Glutamatergic neuron (in vitro differentiated cells): ENCODE measurements around the gene EN1. TPM values are rescaled to one million over a fixed set of nuclear protein-coding genes. Genes with fewer than 3 reads are reported as not detected.

Experiments used
- DNase-seq: peaks from one replicate; pipeline ENCODE4 v3.0.0; 2022
- H3K27ac Mint-ChIP-seq: one replicate; pipeline ENCODE4 v1.8.0; 2020; ENCODE audit warnings: mild to moderate bottlenecking, mixed read lengths, inconsistent platforms; ENCODE audit not compliant: unreplicated experiment
- H3K27me3 Mint-ChIP-seq: one replicate; pipeline ENCODE4 v1.8.0; 2020; ENCODE audit warnings: mild to moderate bottlenecking, moderate library complexity, mixed read lengths, inconsistent platforms; ENCODE audit not compliant: unreplicated experiment
- H3K36me3 Mint-ChIP-seq: one replicate; pipeline ENCODE4 v1.8.0; 2020; ENCODE audit warnings: mild to moderate bottlenecking, mixed read lengths, inconsistent platforms; ENCODE audit not compliant: unreplicated experiment
- H3K4me1 Mint-ChIP-seq: one replicate; pipeline ENCODE4 v1.8.0; 2020; ENCODE audit warnings: mild to moderate bottlenecking, low read depth, mixed read lengths, inconsistent platforms; ENCODE audit not compliant: unreplicated experiment
- H3K4me3 Mint-ChIP-seq: one replicate; pipeline ENCODE4 v1.8.0; 2020; ENCODE audit warnings: mild to moderate bottlenecking, mixed read lengths, inconsistent platforms; ENCODE audit not compliant: unreplicated experiment
- H3K9me3 Mint-ChIP-seq: one replicate; pipeline ENCODE4 v1.8.0; 2020; ENCODE audit warnings: mild to moderate bottlenecking, moderate library complexity, mixed read lengths, inconsistent platforms; ENCODE audit not compliant: unreplicated experiment
- total RNA-seq: library from RNA; stranded (reverse); fragmentation: NEBNext Ultra II Directional; extraction: Animal tissue kit (Norgen Biotek cat#: 25700); gene quantifications from one replicate; pipeline ENCODE4 v1.2.1, GENCODE V29; 2021; ENCODE audit not compliant: unreplicated experiment
- TF ChIP-seq, protein P1 (sequence below): fragments of 200-600 bp; sonication (generic); IDR thresholded peaks from one replicate; pipeline ENCODE4 v1.5.0; 2021; ENCODE audit not compliant: partially characterized antibody, unreplicated experiment

Gene EN1
- total RNA-seq, 1 donor from 2014 or later, result 0.39 TPM

DNA sequence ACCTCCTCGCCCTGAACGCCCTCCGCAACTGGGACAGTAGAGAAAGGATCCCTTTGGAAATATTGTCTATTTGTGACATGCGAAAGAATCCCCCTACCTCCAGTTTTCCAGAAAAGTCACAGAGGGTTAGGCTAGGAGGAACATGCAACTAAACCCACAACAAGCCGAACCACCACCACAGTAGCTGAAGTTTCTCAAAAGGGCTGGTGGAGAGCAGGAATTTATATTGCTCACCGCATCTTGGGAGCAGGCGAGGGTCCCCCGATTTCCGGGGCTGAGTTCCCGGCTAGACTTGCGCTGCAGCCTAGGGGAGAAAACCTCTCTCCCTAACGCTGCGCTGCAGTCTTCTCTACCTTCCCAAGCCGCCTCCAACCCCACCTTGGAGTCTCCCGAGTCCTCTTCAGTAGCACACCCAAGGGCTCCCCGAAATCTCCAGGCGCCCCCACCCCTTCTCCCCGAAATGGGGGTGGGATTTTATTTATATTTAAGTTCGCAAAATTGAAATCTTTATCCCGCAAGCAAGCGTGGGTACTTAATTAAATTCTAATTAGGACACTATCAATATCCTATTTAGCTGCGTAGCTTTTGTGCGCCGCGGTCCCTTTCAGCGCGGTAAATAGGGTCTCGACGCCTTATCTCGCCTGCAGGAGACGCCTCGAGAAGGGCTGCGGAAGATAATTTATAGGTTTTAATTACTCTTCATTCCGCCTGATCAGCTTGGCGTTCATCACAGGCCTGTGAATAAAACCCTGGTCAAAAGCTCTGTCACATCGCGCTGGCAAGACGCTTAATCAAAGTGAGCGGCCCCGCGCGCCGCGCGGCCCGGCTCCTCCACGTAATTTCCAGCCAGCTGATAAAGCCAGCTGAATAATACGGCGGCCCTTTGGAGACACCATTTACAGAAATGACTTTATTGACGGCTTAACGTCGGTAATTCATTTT, 2.0 kb upstream of the EN1 start:
- H3K27ac Mint-ChIP-seq, result no peak overlapping the region

DNA sequence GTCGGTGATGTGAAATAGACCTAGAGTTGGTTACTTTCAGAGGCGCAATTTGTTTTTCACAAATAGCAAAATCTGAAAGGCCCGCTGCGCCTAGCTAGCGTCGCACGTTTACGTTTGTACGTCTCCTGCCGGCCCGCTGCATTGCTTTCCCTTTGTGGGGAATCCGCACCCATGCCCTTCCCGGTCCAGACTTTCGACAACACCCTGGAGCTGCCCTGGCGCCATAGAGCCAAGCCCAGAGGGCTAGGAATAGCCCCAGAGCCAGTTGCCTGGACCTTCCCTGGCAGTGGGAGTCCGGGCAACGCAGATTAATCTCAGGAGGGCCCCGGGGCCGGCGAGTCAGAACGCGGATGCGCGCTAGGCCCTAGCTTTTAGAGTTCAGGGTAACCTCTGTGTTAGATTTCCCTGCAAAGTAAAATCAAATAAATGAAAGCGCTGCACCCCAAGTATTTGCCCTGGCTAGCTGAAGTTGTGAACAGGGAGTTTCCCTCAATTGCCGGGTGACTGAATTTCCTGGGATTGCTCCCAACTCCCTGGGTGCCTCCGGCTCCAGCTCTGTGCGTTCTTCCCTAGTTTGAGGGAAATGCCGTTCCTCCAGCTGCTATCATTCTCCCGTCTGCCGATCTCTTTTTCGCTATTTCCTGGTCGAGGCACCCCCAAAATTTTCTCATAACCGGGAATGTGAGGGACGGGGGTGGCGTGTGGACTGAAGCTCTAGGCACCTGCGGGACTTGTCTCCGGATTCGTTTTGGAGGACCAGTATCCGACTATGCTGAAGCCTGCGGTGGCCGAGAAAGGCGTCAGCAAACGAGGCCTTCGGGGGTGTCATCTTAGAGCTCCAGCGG, 1.2 kb upstream of the EN1 start:
- peaks cover 44% of the 10 kb centered on the region for H3K27me3 Mint-ChIP-seq
- H3K9me3 Mint-ChIP-seq, result peaks cover 18% of the 10 kb centered on the region
- H3K27ac Mint-ChIP-seq, result no peak overlapping the region
- TF ChIP-seq, protein P1, sequence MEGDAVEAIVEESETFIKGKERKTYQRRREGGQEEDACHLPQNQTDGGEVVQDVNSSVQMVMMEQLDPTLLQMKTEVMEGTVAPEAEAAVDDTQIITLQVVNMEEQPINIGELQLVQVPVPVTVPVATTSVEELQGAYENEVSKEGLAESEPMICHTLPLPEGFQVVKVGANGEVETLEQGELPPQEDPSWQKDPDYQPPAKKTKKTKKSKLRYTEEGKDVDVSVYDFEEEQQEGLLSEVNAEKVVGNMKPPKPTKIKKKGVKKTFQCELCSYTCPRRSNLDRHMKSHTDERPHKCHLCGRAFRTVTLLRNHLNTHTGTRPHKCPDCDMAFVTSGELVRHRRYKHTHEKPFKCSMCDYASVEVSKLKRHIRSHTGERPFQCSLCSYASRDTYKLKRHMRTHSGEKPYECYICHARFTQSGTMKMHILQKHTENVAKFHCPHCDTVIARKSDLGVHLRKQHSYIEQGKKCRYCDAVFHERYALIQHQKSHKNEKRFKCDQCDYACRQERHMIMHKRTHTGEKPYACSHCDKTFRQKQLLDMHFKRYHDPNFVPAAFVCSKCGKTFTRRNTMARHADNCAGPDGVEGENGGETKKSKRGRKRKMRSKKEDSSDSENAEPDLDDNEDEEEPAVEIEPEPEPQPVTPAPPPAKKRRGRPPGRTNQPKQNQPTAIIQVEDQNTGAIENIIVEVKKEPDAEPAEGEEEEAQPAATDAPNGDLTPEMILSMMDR, result no peak
- no peak for DNase-seq
- H3K4me3 Mint-ChIP-seq, result peak overlapping the region; percentile 85
- peaks cover 4% of the 10 kb centered on the region for H3K36me3 Mint-ChIP-seq
- peaks cover 7% of the 10 kb centered on the region for H3K4me1 Mint-ChIP-seq

More for the DNA sequence above, 2.0 kb upstream of the EN1 start:
- H3K9me3 Mint-ChIP-seq, result peaks cover 17% of the 10 kb centered on the region
- peak overlapping the region; percentile 67 for H3K4me3 Mint-ChIP-seq
- peaks cover 44% of the 10 kb centered on the region for H3K27me3 Mint-ChIP-seq
- DNase-seq, result no peak
- peaks cover 11% of the 10 kb centered on the region for H3K4me1 Mint-ChIP-seq
- TF ChIP-seq, protein P1, result no peak
- H3K36me3 Mint-ChIP-seq, result peaks cover 4% of the 10 kb centered on the region

DNA sequence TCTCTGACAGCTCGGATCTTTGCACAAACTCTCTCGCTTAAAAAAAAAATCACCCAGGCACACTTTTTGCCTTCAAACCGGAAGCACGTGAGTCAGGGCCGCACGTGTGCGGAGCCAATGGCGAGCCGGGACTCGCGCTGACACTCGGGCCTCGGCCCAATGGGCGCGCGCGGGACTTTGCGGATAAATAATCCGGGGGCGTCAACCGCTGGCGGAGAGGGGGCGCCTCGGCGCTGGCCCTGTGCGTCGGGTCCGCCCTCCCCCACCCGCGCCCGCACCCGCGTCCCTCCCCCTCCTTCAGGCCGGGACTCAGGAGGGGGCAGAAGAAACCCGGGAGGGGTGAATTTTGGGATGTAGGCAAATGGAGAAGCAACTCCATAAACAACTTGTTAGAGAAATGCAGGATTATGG, 319 bp upstream of the EN1 start:
- Mint-ChIP-seq H3K27ac (no peak overlapping the region), H3K27me3 (peaks cover 43% of the 10 kb centered on the region), H3K36me3 (peaks cover 4% of the 10 kb centered on the region), H3K4me1 (peaks cover 4% of the 10 kb centered on the region), H3K9me3 (peaks cover 18% of the 10 kb centered on the region), H3K4me3 (peak overlapping the region; percentile 85)
- TF ChIP-seq, protein P1, result no peak
- no peak for DNase-seq

DNA sequence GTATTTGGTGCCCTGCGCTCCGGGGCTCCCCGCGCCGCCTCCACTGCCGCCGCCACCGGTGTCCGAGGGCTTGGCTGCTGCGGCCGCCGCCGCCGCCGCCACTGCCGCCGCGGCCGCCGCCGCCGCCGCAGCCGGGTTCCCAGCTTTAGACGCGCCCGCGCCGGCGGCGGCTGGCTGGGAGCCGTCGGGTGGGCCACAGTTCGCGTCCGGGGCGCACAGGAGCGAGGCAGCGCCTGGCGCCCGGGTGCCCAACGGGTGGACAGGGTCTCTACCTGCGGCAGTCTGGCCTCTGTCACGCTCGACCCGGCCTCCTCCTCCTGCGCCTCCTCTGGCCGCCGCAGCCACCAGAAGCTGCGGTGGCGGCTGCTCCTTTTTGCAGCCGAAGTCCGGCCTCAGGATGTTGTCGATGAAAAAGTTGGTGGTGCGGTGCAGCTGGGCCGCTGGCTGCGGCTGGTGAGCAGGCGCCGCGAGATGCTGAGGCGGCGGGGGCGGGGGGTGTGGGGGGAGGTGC, 951 bp downstream of the EN1 start:
- Mint-ChIP-seq H3K4me3 (no peak overlapping the region), H3K36me3 (peaks cover 4% of the 10 kb centered on the region), H3K9me3 (peaks cover 17% of the 10 kb centered on the region), H3K4me1 (peaks cover 6% of the 10 kb centered on the region), H3K27ac (no peak overlapping the region), H3K27me3 (peaks cover 50% of the 10 kb centered on the region)
- DNase-seq, result no peak
- TF ChIP-seq, protein P1, result no peak
